C4-2B (cell line): ENCODE results near the gene PLCB4.

Source experiments
- ZFX ChIP-seq: fragments of 450-650 bp; IDR thresholded peaks from 2 replicates; pipeline ENCODE4 v1.6.1; 2017
- TF ChIP-seq, protein P1 (sequence below): fragments of 450-650 bp; conservative IDR thresholded peaks from 2 replicates; pipeline ENCODE4 v1.5.1; 2017; ENCODE audit warnings: mild to moderate bottlenecking

GRCh38 chr20:9285617-9286016, 216.7 kb downstream of the PLCB4 start:
- TF ChIP-seq, protein P1, sequence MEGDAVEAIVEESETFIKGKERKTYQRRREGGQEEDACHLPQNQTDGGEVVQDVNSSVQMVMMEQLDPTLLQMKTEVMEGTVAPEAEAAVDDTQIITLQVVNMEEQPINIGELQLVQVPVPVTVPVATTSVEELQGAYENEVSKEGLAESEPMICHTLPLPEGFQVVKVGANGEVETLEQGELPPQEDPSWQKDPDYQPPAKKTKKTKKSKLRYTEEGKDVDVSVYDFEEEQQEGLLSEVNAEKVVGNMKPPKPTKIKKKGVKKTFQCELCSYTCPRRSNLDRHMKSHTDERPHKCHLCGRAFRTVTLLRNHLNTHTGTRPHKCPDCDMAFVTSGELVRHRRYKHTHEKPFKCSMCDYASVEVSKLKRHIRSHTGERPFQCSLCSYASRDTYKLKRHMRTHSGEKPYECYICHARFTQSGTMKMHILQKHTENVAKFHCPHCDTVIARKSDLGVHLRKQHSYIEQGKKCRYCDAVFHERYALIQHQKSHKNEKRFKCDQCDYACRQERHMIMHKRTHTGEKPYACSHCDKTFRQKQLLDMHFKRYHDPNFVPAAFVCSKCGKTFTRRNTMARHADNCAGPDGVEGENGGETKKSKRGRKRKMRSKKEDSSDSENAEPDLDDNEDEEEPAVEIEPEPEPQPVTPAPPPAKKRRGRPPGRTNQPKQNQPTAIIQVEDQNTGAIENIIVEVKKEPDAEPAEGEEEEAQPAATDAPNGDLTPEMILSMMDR, result no peak
- no peak for TF ChIP-seq ZFX
